ENCODE results near the gene EXOC1. TPM values are rescaled to one million over a fixed set of nuclear protein-coding genes. Genes with fewer than 3 reads are reported as not detected.
"Not testable (repeated sequence)": the region's sequence is repeated elsewhere in the genome, so short reads cannot be mapped to it uniquely, and the experiment has no call there.

Gene EXOC1
- total RNA-seq, 1 donor from 2014 or later: 35.6 TPM

DNA sequence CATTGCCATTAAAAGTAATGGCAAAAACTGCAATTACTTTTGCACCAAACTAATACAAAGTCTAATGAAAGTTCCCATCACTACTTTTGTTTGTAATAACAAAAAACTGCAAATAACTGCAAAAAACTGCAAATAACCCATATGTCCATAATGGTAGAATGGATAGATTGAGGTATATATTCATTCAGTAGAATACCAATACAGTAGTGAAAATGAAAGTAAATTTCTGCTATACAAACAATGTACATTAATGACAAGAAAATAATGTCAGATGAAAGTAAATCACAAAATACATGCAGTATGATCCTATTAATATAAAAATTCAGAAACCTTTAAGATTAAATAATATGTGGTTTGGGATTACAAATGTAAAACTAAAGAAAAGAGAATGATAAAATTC lies 54.0 kb downstream of the EXOC1 start:
- DNase-seq: no peak

DNA sequence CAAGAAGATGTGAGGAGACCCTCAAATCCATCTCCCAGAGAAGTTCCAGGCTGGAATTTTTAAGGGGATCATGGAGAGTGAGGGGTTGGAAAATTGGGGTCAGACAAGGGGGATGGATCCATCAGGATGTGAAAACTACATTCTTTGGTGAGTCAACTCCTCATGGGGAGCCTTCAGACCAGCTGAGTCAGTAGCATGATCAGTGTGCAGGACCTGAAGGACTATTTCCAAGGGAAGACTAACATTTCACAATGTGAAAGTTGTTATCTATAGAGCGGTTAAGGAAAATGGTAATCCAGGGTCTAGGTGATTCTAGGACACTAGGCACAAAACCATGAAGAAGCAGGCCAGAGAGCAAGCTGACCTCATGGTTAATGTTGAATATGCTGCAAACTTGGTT lies 56.7 kb downstream of the EXOC1 start:
- no peak for DNase-seq

DNA sequence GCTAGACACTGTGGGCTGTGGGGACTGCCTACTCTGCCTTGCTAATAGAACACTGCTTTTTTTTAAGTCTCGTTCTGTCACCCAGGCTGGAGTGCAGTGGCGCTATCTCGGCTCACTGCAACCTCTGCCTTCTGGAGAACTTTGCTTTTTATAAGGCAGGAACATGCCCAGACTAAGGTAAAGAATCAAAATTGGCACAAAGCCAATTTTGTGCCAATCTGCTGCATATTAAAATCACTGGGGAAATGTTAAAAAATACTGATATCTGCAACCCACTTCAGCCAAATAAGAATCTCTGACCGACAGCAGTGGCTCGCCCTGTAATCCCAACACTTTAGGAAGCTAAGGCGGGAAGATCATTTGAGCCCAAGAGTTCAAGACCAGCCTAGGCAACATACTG lies 58.8 kb downstream of the EXOC1 start:
- no peak for DNase-seq

DNA sequence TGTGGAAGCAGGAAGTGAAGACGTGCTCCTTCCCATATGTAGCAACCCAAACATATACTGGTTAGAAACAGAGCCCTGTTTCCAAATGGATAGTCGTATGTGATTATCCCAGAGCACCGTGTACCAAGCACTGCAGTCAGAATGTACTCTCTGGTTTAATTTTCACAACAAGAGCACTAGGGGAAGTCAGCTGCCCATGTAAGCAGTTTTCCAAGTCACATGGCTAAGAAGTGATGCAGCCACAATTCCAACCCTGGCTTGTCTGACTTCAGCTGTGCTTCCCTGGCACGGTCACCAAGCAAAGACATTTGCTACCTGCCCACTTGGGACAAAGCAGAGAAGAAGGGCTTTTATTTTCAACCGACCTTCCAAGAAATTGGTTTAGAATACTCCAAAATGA lies 67.1 kb downstream of the EXOC1 start:
- no peak for DNase-seq

DNA sequence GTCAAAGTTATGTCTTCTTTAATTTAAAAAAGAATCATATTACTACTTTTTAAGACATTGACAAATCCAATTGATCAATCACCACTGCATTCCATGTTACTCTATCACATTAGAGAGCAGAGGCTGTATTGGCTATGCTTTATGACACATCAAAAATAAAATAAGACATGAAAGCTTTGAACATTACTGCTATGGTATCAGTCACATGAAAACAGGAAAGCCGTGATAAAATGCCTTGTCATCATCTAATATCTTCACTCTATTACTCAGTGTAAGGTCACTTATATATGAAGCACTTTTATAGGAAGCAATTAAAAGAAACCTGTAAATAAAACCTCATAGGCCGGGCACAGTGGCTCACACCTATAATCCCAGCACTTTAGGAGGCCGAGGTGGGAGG lies 67.6 kb downstream of the EXOC1 start:
- no peak for DNase-seq

DNA sequence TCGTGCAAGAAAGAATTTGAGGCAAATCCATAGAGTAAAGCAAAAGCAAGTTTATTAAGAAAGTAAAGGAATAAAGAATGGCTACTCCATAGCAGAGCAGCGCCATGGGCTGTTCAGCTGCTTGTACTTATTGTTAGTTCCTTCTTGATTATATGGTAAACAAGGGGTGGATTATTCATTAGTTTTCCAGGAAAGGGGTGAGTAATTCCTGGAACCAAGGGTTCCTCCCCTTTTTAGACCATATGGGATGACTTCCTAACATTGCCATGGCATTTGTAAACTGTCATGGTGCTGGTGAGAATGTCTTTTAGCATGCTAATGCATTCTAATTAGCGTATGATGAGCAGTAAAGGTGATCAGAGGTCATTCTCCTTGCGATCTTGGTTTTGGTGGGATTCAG lies 71.8 kb downstream of the EXOC1 start:
- no peak for DNase-seq

DNA sequence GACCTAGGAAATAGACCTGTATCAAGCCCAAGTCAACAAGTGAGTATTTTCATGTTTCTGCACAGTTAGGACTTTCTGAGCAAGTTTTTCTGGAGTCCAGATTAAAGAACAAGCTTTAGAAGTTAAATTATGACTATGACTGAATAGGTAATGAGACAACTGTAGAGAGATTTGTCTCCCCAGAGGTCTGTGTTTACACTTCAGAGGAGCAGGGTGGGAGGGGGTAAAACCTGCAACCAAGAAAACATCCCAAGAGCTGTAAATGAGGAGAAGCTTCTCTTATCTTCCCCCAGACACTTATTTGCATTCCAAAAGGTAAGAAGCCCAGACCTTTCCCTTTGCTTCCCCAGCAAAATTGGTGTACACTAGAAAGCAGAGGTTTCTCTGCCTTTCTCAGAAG lies 73.2 kb downstream of the EXOC1 start:
- DNase-seq: no peak

DNA sequence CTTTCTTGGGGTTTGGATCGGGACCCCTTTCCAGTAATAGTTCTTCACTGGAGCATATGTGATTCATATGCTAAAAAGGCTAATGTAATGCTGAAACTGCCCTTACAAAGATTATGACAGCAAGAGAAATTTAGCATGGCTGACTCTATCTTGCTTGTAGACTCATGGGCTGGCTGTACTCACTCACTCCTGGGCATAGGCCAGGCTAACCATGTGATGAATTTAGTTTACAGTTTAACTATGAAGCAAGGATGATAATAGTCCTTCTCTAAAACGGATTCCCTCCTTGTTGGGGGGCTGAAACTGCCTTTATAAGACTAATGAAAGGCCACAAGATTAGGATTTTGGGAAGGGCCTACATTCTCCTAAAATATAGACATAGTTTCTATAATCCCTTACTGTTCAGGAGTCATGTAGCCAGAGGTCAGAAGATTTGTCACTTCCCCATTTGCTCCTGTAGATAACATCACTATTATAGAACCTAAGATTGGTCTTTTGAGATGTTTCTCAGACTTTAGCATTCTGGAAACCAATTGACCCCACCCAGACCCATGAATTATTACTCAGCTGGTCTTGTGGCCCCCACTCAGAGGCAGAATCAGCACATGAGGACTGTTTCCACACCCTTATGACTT lies 74.5 kb downstream of the EXOC1 start:
- no peak for DNase-seq

DNA sequence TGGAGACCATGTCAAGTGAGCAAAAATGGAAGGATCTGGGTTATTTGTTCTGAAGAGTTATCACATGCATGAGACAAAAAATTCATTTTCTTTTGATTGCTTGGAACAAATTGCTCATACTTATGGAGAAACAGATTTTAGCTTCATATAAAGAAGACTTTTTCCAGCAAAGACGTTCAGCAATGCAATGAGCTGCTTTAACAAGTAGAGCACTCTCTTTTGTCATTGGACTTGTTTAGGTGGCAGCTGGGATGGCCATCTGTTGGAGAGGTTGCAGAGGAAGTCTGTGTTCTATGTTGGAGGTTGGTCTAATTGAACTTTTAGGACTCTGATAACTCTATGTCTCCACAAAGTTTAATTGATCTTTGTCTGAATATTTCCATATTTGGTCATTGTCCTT lies 75.4 kb downstream of the EXOC1 start:
- DNase-seq: no peak

DNA sequence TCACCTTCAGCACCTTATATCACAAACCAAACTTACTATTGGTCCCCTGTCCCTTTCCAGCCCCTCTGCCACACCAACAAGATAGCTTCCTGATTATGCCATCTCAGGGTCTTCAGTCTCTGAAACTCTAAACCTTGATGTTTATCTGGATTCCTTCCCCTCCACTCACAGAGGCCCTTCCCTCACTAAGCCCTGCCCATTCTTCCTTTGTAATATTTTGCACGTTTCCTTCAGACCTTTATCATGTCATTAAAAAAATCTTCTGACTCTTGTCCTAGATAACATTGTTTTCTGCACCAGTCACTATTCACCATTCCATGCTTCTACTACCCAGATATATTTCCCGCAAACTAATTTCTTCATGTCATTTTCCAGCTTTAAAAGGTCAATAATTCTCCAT lies 77.6 kb downstream of the EXOC1 start:
- DNase-seq: no peak

DNA sequence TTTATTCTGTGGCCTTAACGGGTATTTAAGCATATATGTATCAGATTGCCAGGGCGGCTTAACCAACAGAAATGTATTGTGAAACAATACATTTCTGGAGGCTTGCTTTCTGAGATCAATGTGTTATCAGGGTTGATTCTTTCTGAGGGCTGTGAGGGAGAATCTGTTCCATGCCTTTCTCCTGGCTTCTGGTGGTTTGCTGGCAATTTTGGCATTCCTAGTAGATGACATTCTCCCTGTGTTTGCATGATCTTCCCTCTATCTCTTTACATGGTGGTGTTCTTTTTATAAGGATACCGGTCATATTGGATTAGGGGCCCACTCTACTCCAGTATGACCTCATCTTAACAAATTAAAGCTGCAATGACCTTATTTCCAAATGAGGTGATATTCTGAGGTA lies 78.4 kb downstream of the EXOC1 start:
- DNase-seq: no peak

DNA sequence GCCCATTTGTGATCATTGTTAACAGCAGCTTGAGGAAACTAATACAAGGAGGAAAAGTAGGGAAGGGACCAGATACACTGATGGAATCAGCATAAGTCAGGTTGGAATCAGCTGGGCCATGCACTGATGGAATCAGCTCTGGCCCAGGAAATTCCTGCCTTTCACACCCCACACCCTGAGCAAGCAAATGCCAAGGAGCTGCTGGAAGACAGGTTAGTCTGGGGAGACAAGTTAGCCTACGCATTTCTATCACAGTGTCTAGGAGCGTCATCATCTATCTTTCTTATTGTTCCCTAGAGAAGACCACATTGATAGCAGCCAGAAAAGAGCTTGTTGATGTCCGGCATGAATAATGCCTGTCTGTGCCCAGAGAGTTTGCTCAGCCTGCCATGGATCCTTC lies 79.1 kb downstream of the EXOC1 start:
- no peak for DNase-seq

DNA sequence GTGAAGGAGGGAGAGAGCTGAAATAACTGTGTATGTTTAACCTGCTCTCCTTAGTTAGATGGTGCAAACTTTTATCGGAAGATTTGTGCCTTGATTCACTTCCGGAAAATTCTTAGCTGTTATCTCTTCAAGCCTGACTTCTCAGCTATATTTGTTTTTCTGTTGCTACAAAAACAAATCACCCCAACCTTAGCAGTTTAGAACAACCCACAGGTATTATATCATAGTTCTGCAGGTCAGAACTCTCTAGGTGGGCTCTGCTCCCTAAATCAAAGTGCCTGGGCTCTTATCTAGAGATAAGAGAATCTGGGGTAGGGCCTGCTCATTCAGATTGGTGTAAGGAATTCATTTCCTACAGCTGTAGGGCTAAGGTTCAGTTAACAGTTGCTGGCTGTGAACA lies 80.2 kb downstream of the EXOC1 start:
- no peak for DNase-seq

DNA sequence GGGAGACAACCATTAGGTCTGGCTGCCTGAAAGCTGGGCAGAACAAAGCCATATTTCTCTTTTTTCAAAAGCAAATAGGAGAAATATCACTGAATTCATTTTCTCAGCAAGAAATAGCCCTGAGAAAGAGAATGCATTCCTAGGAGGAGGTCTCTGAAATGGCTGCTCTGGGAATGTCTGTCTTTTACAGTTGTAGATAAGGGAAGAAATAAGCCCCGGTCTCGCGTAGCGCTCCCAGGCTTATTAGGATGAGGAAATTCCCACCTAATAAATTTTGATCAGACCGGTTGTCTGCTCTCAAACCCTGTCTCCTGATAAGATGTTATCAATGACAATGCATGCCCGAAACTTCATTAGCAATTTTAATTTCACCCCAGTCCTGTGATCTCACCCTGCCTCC lies 82.5 kb downstream of the EXOC1 start:
- DNase-seq: not testable (repeated sequence)

DNA sequence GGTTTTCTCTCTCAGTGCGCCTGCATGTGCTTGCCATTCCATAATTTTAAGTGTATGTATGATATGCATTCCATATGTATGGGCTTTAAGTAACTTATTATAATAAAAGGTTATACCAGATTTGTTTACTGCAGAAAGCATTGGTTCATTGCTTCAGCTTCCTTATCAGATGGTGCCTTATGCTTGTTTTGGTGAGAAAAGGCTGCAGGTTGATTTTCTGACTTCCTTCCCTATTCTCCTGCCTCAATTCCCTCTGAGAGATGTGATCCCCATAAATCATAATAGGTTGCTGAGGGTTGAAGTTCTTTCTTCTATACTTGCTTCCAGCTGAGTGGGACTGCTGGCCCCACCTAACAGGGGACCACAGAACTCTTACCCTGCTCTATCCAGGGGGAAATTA lies 85.0 kb downstream of the EXOC1 start:
- DNase-seq: no peak

DNA sequence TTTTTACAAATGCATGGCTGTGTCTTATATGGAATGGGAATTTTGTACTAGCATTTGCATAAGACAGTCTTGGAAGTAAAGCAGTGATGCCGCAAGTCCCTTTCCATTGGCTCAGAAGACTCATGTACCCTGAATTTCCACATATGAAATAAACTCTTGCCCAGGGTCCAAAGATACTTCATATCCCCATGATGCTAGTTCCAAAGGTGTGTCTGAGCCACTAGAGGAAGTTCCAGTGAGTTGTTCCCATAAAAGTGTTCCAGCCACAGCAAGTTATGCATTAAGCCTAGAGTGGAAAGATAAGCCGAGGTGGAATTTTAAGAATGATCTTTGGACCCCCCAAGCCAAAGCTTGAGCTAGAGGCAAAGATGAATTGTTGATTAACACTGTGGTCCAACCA lies 86.0 kb downstream of the EXOC1 start:
- DNase-seq: no peak

DNA sequence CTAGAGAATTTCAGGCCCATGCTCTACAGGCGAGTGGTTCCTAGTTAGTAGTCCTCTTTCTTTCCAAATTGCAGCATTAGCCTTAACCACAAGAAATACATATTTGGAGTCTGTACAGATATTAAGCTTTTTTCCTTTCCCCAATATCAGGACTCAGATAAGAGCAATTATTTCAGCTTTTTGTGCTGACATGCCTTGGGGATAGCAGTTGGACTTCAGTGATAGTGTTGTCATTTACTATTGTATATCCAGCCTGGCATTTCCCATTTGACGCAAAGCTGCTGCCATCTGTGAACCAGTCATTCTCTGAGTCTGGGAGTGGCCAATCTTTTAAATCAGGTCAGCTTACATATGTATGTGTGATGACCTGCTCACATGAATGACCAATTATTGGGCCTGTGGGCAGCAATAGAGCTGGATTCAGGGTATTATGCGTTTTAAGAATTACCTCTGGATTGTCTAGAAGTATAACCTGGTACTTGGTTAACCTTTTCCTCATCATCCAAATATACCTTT lies 88.5 kb downstream of the EXOC1 start:
- no peak for DNase-seq

DNA sequence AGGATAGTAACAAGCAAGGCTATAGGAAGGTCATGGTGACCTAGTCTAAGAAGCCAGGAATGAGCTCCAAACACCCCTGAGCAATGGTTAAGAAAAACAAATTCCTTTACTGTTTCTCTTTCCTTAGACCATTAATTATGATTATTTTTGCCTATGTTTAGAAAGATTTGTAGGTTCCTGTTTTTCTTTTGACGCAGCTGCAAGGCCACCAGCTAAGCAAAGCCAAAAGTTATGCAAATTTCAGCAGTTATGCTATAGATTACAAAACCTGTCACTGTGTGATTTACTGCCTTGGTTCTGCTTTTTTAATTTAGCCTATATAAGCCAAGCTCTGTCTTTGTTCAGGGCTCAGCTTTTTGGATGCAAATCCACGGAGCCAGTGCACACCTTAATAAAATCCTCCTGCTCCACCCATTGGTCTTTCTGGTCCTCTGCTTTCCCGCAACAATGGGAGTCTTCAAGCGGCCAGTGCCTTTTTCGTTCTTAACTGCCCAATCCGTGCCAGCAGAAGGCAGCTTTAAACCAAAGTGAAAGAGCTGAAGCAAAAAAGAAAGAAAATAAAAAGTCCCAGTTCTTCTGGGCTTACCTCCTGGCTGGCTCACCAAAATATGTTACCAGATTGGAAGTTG lies 93.9 kb downstream of the EXOC1 start:
- no peak for DNase-seq

DNA sequence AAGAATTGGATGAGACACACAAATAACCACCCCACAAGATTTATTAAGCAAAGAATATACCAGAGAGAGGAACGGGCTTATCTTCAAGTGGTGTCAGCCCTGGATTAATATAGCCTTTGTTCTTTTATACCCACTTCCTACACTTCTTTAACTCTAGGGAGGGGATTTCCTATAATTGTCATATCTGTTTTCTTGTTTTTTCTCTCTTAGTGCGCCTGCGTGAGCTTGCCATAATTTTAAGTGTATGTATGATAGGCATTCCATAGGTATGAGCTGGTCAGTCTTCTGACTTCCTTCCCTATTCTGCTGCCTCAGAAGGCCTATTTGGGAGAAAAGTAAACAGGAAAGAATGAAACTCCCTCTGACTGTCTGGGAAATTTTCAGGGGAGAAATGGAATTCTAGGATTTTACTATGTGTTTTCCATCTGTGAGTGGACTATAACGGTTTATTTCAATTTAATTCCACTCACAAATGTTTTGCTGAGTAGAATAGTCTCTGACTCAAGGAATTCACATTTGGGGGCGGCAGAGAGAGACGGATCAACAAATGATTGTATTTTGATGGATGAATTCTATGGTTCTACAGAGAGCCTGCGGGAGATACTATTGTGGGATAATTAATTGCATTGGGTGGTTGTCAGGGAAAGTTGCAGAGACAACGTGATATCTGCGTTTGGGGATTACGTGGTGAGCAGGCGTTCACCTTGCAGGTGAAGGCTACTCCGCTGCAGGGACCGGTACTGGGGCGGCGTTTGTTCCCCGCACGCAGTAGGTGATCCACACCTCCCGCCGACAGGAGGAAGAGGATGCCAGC lies 94.7 kb downstream of the EXOC1 start:
- DNase-seq: peak; percentile 39

DNA sequence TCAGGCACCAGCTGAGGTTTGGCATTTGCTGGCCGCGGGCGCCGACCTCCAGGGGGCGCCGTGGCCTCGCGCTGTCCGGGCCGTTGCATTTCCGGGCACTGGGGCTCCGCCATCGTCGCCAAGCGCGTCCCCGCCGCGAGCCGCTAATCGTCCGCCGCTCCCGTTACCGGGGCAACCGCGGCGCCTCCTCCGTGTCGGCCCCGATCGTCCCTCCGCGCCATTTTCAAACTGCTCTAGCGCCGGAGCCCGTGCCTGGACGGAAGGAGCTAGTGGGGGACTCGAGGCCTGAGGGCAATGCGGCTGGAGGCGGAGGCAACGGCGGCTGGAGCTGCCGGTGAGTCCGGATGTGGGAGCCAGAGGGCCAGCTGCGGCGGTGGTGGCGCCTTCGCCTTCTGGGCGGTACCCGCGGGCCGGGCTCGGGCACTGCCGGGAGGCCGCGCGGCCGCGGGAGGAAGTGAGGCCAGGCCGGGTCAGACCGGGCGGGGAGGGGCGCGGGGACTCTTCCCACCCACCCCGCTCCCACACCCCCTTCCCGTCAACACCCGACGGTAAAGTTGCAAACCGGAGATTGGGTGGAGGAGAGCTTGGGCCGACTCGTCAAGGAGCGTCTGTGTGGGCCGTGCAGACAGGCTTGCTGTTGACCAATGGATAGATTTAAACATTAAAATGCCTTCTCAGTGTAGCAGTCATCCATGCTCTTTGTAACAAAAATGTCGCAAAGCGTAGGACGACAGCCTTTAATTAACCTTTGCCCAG lies 95.5 kb downstream of the EXOC1 start, which contains the start of gene CEP135:
CEP135 (plus strand) TSS at position 220 of the 756 bp plus-strand sequence. CDS start 3,186 bp downstream, outside the sequence.
- peak; percentile 91 for DNase-seq

DNA sequence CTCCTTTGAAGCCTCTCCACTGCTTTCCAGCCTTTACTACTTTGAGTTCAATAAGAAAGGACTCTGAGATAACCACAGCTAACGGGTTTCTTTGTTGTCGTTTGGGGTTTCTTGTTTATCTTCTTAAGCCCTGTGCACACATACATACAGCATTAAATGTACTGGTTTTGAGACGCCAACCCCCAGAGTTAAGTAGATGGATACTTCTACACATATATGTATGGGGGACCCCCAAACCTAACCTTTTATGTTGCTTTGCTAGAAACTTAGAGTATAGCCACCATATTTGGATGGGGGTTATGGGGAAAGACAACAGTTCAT lies 96.0 kb downstream of the EXOC1 start:
- no peak for DNase-seq

DNA sequence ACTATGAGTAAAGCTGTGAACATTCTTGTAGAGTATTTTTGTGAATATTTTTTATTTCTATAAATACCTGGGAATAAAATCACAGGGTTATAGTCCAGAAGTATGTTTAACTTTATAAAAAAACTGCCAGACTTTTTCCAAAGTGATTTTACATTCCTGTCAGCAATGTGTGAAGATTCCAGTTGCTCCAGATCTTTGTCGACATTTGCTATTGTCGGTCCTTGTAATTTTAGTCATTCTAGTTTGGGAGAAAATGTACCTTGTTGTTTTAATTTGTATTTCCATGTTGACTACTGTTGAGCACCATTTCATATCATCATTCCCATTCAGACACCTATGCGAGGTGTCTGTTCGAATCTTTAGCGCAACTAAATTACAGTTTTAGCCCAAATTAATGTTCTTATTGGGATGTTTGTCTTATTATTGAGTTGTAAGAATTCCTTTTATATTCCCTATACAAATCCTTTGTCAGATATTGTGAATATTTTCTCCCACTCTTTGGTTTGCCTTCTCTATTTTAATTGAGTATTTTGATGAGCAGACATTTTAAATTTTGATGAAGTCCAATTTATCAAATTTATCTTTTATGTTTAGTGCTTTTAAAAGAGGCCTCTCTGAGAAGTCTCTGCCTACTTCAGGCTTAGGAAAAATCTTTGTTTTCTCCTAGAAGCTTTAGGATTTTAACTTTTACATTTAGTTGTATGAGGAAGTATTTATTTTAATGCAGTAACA lies 97.9 kb downstream of the EXOC1 start:
- DNase-seq: no peak

All from skin of body (tissue), 2 donors.